Activated T-cell treated with anti-CD3 and anti-CD28 coated beads for 48 hours (primary cell): ENCODE data around the gene NABP1.
A peak's percentile ranks its signal among the peaks of the same experiment; 100 is the strongest.

Experiments used
- DNase-seq: peaks from one replicate; pipeline ENCODE4 v3.0.0-alpha.2; 2020; ENCODE audit warnings: low read depth

Gene NABP1

GRCh38 chr2:191649519-191649918 lies 28.4 kb upstream of the NABP1 start:
- DNase-seq, result no peak

- no peak for DNase-seq
Observed at GRCh38 chr2:191650896-191651773, 26.8 kb upstream of the NABP1 start.

- DNase-seq, result no peak
Observed at GRCh38 chr2:191653667-191654391, 24.1 kb upstream of the NABP1 start.

- no peak for DNase-seq
Observed at GRCh38 chr2:191656391-191656790, 21.5 kb upstream of the NABP1 start.

GRCh38 chr2:191656792-191657191 lies 21.1 kb upstream of the NABP1 start:
- DNase-seq, result no peak

GRCh38 chr2:191657977-191658376 lies 20.0 kb upstream of the NABP1 start:
- no peak for DNase-seq

GRCh38 chr2:191659198-191659597 lies 18.7 kb upstream of the NABP1 start:
- no peak for DNase-seq

- no peak for DNase-seq
Observed at GRCh38 chr2:191660575-191660974, 17.4 kb upstream of the NABP1 start.

- DNase-seq, result no peak
Observed at GRCh38 chr2:191661097-191661924, 16.6 kb upstream of the NABP1 start.

- DNase-seq, result no peak
Observed at GRCh38 chr2:191664823-191665677, 12.9 kb upstream of the NABP1 start.

GRCh38 chr2:191666226-191666625 lies 11.7 kb upstream of the NABP1 start:
- no peak for DNase-seq

- DNase-seq, result no peak
Observed at GRCh38 chr2:191666732-191667131, 11.2 kb upstream of the NABP1 start.

- DNase-seq, result no peak
Observed at GRCh38 chr2:191670076-191670475, 7.9 kb upstream of the NABP1 start.

GRCh38 chr2:191670787-191671186 lies 7.1 kb upstream of the NABP1 start:
- DNase-seq, result no peak

- DNase-seq, result peak; percentile 30
Observed at GRCh38 chr2:191675807-191676721, 1.9 kb upstream of the NABP1 start.

- DNase-seq, result peak; percentile 25
Observed at GRCh38 chr2:191676790-191677645, 918 bp upstream of the NABP1 start.

GRCh38 chr2:191678437-191679100 lies 633 bp downstream of the NABP1 start:
- DNase-seq, result peak; percentile 67

GRCh38 chr2:191679818-191680600 lies 2.1 kb downstream of the NABP1 start:
- DNase-seq, result no peak
